ENCODE data around the gene FAM107B. TPM values are rescaled to one million over a fixed set of nuclear protein-coding genes. Genes with fewer than 3 reads are reported as not detected.

Gene FAM107B
- total RNA-seq, 4 donors from 2014 or later, result 19.5 to 35.2 (median 25.6) TPM

DNA sequence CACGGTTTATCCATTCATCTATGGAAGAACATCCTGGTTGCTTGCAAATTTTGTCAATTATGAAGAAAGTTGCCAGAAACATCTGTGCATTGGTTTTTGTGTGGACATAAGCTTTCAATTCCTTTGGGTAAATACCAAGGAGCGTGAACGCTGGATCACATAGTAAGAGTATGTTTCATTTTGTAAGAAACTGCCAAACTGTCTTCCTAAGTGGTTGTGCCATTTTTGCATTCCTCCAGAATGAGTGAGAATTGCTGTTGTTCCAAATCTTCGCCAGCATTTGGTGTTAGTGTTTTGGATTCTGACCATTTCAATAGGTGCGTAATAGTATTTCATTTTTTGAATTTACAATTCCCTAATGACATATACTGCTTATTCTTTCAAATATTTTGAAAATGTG, 288.7 kb downstream of the FAM107B start:
- H3K27ac ChIP-seq, result no peak overlapping the region
- no peak for DNase-seq (ENCODE audit: low spot score in 2 of 2)
- H3K9me3 ChIP-seq, result no peaks in the 10 kb centered on the region
- H3K4me3 ChIP-seq, result no peak overlapping the region
- peaks cover 25% of the 10 kb centered on the region for H3K27me3 ChIP-seq
- 82% methylated on average over 5 of the region's 5 CpGs for WGBS
- H3K4me1 ChIP-seq, result peaks cover 6% of the 10 kb centered on the region
- H3K36me3 ChIP-seq, result no peaks in the 10 kb centered on the region
- TF ChIP-seq POLR2AphosphoS5 (IDR thresholded peaks at IDR 0.05) (no peak), POLR2A (IDR thresholded peaks at IDR 0.05) (no peak), EP300 (IDR thresholded peaks at IDR 0.05) (no peak)
- TF ChIP-seq, protein P1, sequence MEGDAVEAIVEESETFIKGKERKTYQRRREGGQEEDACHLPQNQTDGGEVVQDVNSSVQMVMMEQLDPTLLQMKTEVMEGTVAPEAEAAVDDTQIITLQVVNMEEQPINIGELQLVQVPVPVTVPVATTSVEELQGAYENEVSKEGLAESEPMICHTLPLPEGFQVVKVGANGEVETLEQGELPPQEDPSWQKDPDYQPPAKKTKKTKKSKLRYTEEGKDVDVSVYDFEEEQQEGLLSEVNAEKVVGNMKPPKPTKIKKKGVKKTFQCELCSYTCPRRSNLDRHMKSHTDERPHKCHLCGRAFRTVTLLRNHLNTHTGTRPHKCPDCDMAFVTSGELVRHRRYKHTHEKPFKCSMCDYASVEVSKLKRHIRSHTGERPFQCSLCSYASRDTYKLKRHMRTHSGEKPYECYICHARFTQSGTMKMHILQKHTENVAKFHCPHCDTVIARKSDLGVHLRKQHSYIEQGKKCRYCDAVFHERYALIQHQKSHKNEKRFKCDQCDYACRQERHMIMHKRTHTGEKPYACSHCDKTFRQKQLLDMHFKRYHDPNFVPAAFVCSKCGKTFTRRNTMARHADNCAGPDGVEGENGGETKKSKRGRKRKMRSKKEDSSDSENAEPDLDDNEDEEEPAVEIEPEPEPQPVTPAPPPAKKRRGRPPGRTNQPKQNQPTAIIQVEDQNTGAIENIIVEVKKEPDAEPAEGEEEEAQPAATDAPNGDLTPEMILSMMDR (IDR thresholded peaks at IDR 0.05), result no peak

DNA sequence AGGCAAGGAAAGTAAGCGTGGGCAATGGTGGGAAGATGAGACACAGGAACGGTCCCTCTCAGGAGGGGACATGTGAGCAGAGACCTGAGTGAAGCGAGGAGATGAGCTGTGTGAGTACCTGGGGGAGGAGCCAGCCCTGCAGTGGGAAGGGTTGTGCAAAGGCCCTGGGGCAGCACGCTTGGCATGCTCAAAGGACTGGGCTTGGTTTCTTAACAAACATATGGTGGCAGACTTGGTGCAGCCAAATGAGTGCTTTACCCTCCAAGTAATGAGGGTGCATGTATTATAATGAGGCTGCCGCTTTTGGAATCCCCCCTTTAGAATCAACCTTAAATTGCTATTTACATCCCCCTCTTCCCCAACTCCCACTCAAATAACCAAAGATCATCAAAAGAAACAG, 291.3 kb downstream of the FAM107B start:
- Histone ChIP-seq H3K9me3 (no peaks in the 10 kb centered on the region), H3K36me3 (no peaks in the 10 kb centered on the region), H3K4me3 (no peak overlapping the region), H3K27me3 (peaks cover 22% of the 10 kb centered on the region), H3K27ac (no peak overlapping the region), H3K4me1 (peaks cover 6% of the 10 kb centered on the region)
- DNase-seq (ENCODE audit: low spot score in 2 of 2), result no peak
- 90% methylated on average over 5 of the region's 5 CpGs for WGBS
- no peak for TF ChIP-seq POLR2AphosphoS5 (IDR thresholded peaks at IDR 0.05)
- TF ChIP-seq POLR2A (IDR thresholded peaks at IDR 0.05), result no peak
- no peak for TF ChIP-seq EP300 (IDR thresholded peaks at IDR 0.05)
- TF ChIP-seq, protein P1 (IDR thresholded peaks at IDR 0.05), result no peak

DNA sequence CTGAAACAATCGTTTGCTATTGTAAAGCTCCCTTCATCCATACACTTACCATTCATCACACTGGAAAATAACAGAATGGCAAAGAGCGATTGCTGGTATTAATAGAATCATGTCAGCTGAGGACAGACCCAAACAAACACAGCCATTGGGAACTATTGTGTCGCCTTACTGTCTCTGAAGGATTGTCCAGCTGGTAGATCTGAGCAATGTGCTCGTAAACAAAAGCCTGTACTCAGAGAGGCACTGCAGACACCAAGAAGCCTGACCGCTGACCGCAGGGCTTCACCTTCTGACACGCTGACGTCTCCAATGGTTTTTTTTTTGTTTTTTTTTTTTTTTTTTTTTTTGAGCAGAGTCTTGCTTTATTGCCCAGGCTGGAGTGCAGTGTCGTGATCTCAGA, 292.9 kb downstream of the FAM107B start:
- DNase-seq (ENCODE audit: low spot score in 2 of 2), result no peak
- Histone ChIP-seq H3K4me1 (peaks cover 7% of the 10 kb centered on the region), H3K36me3 (no peaks in the 10 kb centered on the region), H3K9me3 (no peaks in the 10 kb centered on the region), H3K27me3 (peaks cover 14% of the 10 kb centered on the region), H3K4me3 (no peak overlapping the region), H3K27ac (no peak overlapping the region)
- no peak for TF ChIP-seq POLR2A (IDR thresholded peaks at IDR 0.05)
- no peak for TF ChIP-seq POLR2AphosphoS5 (IDR thresholded peaks at IDR 0.05)
- TF ChIP-seq, protein P1 (IDR thresholded peaks at IDR 0.05), result no peak
- no peak for TF ChIP-seq EP300 (IDR thresholded peaks at IDR 0.05)
- WGBS, result 82% methylated on average over 9 of the region's 9 CpGs

DNA sequence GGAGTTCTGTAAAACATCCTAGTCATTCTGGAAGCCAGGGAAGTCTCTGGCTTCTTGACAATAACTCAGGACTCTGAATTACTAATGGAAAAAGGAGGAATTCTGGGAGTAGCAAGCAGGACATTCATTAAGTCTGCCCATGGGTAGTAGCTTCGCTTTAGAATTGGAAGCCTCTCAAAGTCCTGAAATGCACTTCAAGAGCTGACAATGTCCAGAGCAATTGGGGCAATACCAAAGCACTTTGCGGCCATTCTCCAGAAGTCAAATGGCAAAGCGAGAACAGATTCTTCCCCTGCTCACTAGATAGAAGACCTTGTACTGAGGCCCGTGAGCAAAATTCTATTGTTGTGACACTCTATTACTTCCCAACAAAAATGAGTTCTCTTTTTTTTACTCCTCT, 293.7 kb downstream of the FAM107B start:
- TF ChIP-seq POLR2A (IDR thresholded peaks at IDR 0.05) (no peak), POLR2AphosphoS5 (IDR thresholded peaks at IDR 0.05) (no peak), EP300 (IDR thresholded peaks at IDR 0.05) (no peak)
- TF ChIP-seq, protein P1 (IDR thresholded peaks at IDR 0.05), result no peak
- WGBS, result 85% methylated on average over 4 of the region's 4 CpGs
- peaks cover 12% of the 10 kb centered on the region for H3K27me3 ChIP-seq
- H3K36me3 ChIP-seq, result no peaks in the 10 kb centered on the region
- peaks cover 9% of the 10 kb centered on the region for H3K4me1 ChIP-seq
- H3K9me3 ChIP-seq, result no peaks in the 10 kb centered on the region
- H3K4me3 ChIP-seq, result no peak overlapping the region
- H3K27ac ChIP-seq, result no peak overlapping the region
- no peak for DNase-seq (ENCODE audit: low spot score in 2 of 2)

DNA sequence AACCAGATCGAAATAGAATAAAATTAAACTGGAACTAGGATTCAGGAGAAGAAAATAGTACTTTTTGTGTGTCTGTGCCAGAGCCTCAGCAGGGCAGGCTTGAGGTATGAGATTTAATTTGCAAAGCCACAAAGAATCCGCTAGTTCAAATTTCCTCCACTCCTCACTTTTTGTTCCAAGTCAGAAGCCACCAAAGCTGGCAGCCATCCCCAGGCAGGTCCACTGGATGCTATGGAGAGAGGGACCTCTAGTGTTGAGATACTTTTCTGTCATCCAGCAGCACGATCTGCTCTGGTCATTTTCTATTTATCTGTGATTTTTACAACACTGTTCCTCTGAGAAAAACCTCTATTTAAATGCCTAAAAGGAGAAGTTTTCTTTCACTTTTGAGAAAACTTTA, 296.1 kb downstream of the FAM107B start:
- no peak overlapping the region for H3K4me3 ChIP-seq
- H3K36me3 ChIP-seq, result no peaks in the 10 kb centered on the region
- no peaks in the 10 kb centered on the region for H3K27me3 ChIP-seq
- TF ChIP-seq POLR2A (IDR thresholded peaks at IDR 0.05), result no peak
- TF ChIP-seq, protein P1 (IDR thresholded peaks at IDR 0.05), result peak; percentile 19 to 27
- H3K4me1 ChIP-seq, result peaks cover 9% of the 10 kb centered on the region
- 15% methylated on average over 3 of the region's 3 CpGs for WGBS
- no peak for DNase-seq (ENCODE audit: low spot score in 2 of 2)
- H3K27ac ChIP-seq, result no peak overlapping the region
- no peaks in the 10 kb centered on the region for H3K9me3 ChIP-seq

Measured in suprapubic skin (tissue), 4 donors.